Activated CD4-positive, alpha-beta T cell treated with anti-CD3 and anti-CD28 coated beads, Interleukin-2, amount 50 U/mL, for 4 hours (primary cell): ENCODE measurements around the gene PUS3.

Experiments
- DNase-seq, 2 experiments: peaks; one replicate each; pipeline ENCODE4 v3.0.0-alpha.2; 2020

Gene PUS3

DNA sequence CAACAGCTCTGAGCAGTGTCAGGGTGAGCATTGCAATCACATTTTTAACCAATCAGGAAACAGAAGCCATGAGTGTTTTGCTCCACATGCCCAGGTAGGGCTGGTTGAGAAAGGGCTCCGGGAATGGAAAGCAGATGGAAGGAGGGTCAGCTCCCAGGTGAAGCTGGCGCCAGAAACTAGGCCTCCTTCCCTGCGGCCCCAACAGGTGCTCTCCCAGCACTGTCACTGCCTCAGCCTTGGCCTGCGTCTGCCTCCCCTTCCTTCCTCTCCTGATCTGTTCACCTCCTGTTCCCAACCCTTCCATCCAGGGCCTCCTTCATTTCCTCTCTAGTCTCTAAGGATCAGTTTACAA is 38.2 kb upstream of the PUS3 start:
- no peak for DNase-seq

GRCh38 chr11:125940145-125940544 is 37.1 kb upstream of the PUS3 start:
- no peak for DNase-seq

- DNase-seq: no peak
These were observed 36.1 kb upstream of the PUS3 start for GRCh38 chr11:125939081-125939521.

DNA sequence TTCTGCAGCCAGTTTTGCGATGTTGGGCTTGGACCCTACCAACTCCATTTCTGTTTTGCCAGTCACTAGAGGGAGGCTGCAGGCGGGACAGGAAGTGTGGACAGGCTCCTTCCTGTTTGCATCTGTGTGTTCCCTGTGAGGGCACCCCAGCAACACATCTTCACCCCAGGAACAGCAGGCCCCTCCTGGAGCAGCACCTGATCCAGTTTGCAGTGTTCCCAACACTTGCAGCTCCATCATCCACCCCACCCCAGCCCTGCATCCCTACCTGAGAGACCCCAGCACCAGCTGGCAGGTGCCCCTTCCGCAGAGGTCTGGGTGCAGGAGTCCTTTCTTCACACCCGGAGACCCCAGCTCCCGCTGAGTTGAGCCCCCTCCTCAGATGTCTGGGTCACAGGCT is 35.4 kb upstream of the PUS3 start:
- no peak for DNase-seq

DNA sequence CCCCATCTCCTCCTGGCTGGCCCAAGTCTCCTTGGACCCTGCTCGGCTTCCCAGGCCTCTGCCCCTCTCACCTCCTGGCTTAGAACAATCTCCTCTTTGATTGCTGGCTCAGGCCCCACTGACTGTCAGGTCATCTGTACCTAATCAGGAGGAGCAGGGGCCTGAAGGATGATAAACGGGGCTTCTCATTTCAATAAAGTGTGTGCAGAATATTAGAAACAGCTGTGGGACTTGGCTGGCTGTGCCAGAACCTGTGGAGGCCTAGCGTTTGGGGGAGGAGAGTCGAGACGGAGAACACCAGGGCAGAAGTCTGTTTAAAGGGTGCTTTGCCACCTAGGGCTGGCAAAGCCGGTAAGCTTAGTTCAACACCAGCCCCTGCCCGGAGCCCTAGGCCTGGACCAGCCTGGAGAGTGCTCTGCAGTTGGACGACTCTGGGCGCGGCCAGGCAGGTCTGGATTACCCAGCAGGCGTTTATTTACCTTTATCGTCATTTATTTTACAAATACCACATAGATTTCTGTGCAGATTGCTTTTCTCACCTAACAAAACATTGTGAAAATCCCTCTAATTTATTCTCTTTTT is 32.7 kb upstream of the PUS3 start:
- DNase-seq: no peak

- DNase-seq: no peak
These were observed 32.0 kb upstream of the PUS3 start for GRCh38 chr11:125935056-125935455.

GRCh38 chr11:125934473-125934872 is 31.5 kb upstream of the PUS3 start:
- DNase-seq: no peak

DNA sequence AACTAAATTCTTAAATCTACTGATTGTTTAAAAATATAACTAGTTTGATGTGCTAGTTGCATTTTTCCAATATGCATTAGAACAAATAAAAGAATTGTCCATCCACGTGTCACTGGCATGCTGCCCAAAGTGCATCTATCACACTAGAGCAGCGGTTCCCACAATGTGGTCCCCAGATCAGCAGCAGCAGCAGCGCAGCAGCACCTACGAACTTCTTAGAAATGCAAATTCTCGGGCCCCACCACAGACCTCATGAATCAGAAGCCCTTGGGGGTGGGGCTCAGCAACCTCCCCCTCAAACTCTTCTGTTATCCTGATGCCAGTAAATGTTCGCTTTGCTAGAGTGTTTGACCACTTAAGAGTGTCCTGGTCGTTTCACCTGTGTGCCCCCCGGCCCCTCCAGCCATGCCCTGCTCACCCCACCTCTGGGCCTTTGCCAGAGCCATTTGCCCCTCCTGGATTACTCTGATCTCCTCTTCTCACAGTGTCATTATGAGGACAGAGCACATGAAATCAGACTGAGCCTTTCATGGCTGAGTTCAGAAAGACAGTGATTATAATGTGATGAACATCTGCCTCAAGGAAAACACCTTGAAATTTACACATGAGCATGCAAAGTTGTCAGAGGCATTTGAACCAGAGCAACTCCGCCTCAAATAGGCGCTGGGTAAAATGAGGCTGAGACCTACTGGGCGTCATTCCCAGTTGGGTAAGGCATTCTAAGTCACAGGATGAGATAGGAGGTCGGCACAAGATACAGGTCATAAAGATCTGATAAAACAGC is 30.2 kb upstream of the PUS3 start:
- DNase-seq: no peak

DNA sequence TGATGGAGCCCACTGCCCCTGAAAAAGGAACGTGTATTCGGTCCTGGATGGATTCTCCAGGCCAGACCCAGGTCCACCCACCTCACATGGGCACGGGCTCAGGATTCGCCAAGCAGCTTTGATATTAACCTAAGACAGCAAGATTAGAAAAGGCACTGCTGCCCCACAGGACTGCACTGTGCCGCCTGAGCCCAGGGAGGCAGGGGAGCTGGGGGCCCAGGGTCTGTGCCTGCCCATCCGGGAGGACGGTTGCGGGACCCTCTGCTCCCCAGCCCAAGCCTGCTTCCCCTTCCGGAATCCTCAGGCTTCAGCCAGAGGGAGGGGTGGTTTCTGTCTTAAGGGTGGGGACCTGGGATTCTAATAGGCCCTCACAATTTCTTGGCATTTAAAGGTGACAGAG is 29.3 kb upstream of the PUS3 start:
- no peak for DNase-seq

DNA sequence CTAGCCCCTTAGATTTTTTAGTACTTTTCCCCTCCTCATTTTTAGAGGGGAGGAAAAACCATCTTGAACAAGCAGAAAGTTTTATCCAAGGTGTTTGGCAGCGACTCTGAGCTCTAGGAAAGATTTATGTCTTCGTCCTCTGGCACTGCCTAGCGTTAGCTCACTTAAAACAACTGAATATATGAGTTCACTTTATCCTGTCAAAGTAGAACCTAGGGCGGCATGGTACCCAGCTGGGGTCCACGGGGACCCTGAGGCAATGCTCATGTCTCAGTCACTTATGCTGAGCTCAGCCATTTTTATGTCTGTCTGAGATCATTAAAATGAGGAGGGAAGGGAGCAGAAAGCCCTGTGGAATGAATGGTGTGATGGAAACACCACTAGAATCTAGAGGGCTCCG is 28.7 kb upstream of the PUS3 start:
- DNase-seq: no peak

DNA sequence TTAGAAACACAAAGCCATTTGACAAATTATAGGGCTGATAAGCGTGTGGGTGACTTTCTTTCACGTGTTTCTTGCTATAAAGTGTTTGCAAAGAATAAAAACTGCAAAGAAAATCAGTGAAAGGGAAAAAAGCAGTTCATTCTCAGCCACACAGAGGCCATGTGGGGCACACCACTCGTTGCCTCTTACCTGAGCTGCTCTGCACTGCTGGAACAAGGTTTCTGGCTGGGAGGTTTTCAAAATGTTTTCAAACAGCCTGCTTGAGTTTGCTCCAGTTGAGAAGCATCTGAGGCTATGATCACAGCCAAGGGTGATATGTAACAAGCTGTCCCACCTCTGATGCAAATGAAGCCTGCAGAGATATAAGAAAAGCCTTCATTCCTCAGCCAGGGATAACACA is 28.1 kb upstream of the PUS3 start:
- DNase-seq: no peak

DNA sequence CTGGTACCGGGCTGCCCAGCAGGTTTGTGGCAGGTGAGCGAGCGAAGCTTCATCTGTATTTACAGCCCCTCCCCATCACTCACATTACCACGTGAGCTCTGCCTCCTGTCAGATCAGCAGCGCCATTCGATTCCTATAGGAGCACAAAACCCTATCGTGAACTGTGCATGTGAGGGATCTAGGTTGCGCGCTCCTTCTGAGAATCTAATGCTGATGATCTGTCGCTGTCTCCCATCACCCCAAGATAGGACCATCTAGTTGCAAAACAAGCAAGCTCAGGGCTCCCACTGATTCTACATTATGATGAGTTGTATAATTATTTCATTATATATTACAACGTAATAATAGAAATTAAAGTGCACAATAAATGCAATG is 27.1 kb upstream of the PUS3 start:
- no peak for DNase-seq

- no peak for DNase-seq
These were observed 26.6 kb upstream of the PUS3 start for GRCh38 chr11:125929445-125930075.

DNA sequence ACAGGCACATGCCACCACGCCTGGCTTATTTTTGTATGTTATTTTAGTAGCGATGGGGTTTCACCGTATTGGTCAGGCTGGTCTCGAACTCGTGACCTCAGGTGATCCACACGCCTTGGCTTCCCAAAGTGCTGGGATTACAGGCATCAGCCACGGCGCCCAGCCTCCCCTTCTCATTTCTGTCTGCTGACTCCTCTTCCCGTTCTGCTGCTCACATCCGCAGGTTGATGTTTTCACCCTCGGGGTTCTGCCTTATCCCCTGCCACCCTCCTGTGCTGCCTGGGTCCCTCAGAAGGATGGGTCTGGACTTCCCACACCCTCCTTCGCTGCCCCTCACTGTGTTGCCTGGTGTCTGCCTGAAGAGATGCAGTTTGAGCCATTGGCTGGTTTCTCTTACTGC is 23.7 kb upstream of the PUS3 start:
- no peak for DNase-seq

- DNase-seq: no peak
These were observed 22.8 kb upstream of the PUS3 start for GRCh38 chr11:125925804-125926203.

DNA sequence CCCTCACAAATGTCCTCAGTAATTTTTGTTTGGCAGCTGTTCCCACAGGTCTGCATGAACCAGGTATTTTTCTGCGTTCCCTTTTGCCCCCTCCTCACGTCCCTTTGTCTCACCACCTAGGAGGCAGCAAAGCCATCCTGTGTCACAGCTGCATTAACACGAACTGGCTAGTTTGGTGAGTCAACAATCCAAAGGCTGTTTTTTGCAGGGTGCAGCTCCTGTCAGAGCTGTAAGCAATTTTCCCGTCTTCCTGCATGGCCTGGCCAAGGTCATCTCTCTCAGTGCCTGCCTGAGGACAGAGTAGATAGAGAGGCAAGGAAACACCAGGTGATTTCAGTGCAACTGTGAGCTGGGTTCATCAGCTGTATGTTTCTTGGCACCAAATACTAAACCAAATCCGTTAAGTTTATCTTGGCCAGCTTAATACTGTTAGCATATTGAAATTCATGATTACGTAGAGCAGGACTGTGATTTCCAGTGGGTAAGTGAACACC is 22.3 kb upstream of the PUS3 start:
- no peak for DNase-seq

DNA sequence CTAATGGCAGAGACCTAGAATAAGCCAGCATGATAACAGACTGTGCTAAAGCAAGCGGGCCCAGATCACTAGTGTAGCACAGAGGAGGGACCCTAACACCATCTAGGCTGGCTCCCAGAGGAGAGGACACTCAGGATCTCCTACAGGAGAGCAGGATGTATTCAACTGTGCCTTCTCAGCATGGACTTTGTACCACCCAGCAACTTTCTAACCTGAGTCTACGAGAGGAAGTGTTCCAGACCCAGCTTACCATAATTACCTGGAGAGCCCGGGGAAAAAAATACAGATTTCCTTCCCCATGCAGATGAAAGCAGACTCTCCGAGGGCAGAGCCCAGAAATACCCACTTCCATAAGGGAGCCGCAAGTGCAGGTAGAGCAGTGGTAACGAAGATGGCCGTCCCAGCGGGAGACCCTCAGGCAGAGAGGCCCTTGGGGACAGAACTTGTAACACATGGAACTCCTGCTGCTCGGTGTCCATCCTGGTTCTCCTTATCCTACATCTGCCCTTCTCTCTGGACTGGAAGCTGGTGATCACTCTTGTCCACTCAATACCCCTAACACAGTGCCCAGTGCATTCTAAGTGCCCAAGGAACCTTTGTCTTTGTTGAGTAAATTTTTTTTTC is 21.5 kb upstream of the PUS3 start:
- DNase-seq: no peak

DNA sequence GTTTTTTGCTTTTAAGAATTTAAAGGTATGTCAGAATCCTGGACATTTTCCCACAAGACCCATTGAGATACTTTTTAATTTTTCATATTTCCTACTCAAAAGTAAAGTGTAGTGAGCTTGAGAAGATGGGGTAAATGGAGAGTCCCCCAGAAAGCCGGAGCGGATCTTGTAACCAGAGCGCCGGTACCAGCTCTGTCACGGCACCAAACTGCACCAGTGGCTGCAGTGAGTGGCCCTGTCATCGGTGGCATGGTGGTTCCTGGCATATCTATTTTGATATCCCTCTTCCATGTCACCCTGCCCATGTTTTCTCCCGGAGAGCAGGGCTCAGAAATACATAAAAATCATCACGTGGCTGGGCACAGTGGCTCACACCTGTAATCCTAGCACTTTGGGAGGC is 20.6 kb upstream of the PUS3 start:
- DNase-seq: no peak

GRCh38 chr11:125923012-125923579 is 20.1 kb upstream of the PUS3 start:
- DNase-seq: peak; percentile 24 to 35

GRCh38 chr11:125922156-125922555 is 19.1 kb upstream of the PUS3 start:
- DNase-seq: no peak

GRCh38 chr11:125921042-125921441 is 18.0 kb upstream of the PUS3 start:
- no peak for DNase-seq

GRCh38 chr11:125918140-125918840 is 15.3 kb upstream of the PUS3 start:
- no peak for DNase-seq
